ENCODE data around the gene GALK1. TPM values are rescaled to one million over a fixed set of nuclear protein-coding genes. Genes with fewer than 3 reads are reported as not detected.

The GALK1 gene
- total RNA-seq, 4 donors from 2014 or later: 20.6 to 31.0 (median 28.9) TPM

DNA sequence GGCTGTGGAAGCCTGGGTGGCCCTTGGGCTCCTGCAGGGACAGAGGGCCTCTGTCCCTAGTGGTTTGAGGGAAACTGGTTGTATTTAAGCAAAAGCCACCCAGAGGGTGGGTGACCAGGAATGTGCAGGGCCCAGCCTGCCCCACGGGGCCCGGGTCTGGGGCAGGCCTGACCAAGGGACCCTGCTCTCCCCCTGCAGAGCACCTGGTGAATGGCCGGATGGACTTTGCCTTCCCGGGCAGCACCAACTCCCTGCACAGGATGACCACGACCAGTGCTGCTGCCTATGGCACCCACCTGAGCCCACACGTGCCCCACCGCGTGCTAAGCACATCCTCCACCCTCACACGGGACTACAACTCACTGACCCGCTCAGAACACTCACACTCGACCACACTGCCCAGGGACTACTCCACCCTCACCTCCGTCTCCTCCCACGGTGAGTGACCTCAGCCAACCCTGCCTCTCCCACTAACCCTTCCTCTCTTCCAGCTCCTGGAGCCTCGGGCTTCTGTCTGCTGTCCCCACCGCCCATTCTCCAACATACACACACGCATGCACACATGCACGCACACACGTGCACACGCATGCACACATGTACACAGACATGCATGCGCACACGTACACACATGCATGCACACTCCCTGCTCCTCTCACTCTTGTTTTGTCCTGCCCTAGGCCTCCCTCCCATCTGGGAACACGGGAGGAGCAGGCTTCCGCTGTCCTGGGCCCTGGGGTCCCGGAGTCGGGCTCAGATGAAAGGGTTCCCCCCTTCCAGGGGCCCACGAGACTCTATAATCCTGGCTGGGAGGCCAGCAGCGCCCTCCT is 10.4 kb downstream of the GALK1 start:
- intact Hi-C loops (cut with DNase I; ENCODE audit: low total_unique reads): loop anchor here (5.0 kb wide), 1 partner anchor 82 kb away; no protein-coding TSS in a partner anchor
- peak in 1 of 3 donors; percentile 47 for TF ChIP-seq CTCF (IDR thresholded peaks at IDR 0.05)
- TF ChIP-seq POLR2A (IDR thresholded peaks at IDR 0.05): no peak
- 59 to 61% methylated on average over 23 to 25 of the region's 27 CpGs for WGBS, 2 donors
- no peak for DNase-seq (ENCODE audit: low spot score in 2 of 2)
- H3K4me3 ChIP-seq (ENCODE audit: low read depth, poor library complexity, severe bottlenecking): no peak overlapping the region

DNA sequence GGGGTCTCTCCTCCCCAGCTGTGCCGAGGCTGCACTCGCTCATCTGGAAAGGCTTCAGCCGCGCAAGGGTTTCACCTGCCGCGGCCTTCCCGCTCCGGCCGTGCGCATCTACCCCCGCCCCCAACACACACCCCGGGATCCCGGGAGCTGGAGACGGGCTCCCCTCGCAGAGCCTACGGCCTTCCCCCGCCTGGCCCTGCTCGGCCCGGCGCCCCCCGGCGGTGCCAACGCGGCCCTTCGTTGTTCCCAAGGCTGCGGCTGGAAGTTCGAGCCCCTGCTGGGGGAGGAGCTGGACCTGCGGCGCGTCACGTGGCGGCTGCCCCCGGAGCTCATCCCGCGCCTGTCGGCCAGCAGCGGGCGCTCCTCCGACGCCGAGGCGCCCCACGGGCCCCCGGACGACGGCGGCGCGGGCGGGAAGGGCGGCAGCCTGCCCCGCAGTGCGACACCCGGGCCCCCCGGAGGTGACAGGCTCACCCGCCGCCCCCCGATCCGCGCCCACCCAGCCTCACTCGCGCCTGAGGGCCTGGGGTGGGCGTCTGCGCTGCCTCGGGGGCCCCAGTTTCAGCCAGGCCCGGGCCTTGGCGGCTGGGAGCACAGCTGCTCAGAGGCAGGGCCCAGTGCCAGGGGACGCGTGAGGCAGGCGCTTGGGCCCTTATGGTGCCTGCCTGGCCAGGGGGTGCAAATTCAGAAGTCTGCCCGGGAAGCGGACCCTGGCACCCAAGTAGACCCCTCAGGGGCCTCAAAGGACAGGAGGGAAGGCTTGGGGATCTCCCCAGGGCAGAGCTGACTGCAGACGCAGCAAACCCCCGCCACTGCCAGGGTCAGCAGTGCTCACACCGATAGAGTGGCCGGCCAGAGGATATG is 11.2 kb downstream of the GALK1 start:
- intact Hi-C loops (cut with DNase I; ENCODE audit: low total_unique reads): loop anchor here (5.0 kb wide), 1 partner anchor 81 kb away; no protein-coding TSS in a partner anchor
- no peak for DNase-seq (ENCODE audit: low spot score in 2 of 2)
- no peak overlapping the region for H3K4me3 ChIP-seq (ENCODE audit: low read depth, poor library complexity, severe bottlenecking)
- TF ChIP-seq CTCF (IDR thresholded peaks at IDR 0.05): no peak
- no peak for TF ChIP-seq POLR2A (IDR thresholded peaks at IDR 0.05)
- 40% methylated on average over 19 to 47 of the region's 76 CpGs for WGBS, 2 donors

GRCh38 chr17:75752802-75753513 is 12.0 kb downstream of the GALK1 start:
- WGBS, 2 donors: 71 to 76% methylated on average over 18 to 19 of the region's 19 CpGs
- intact Hi-C loops (cut with DNase I; ENCODE audit: low total_unique reads): loop anchor here (5.0 kb wide), 1 partner anchor 81 kb away; no protein-coding TSS in a partner anchor

GRCh38 chr17:75752405-75752709 is 12.6 kb downstream of the GALK1 start:
- H3K4me3 ChIP-seq (ENCODE audit: low read depth, poor library complexity, severe bottlenecking): no peak overlapping the region
- WGBS, 2 donors: 85 to 89% methylated on average over 10 of the region's 10 CpGs
- intact Hi-C loops (cut with DNase I; ENCODE audit: low total_unique reads): loop anchor here (5.0 kb wide), 1 partner anchor 80 kb away; no protein-coding TSS in a partner anchor
- no peak for DNase-seq (ENCODE audit: low spot score in 2 of 2)
- no peak for TF ChIP-seq CTCF (IDR thresholded peaks at IDR 0.05)
- no peak for TF ChIP-seq POLR2A (IDR thresholded peaks at IDR 0.05)

More at GRCh38 chr17:75752802-75753513, 12.0 kb downstream of the GALK1 start:
- no peak for DNase-seq (ENCODE audit: low spot score in 2 of 2)
- TF ChIP-seq CTCF (IDR thresholded peaks at IDR 0.05) (no peak), POLR2A (IDR thresholded peaks at IDR 0.05) (no peak)
- no peak overlapping the region for H3K4me3 ChIP-seq (ENCODE audit: low read depth, poor library complexity, severe bottlenecking)

- no peak overlapping the region for H3K4me3 ChIP-seq (ENCODE audit: low read depth, poor library complexity, severe bottlenecking)
- WGBS, 2 donors: 75 to 81% methylated on average over 21 to 23 of the region's 24 CpGs
- no peak for TF ChIP-seq POLR2A (IDR thresholded peaks at IDR 0.05)
- TF ChIP-seq CTCF (IDR thresholded peaks at IDR 0.05): no peak
- intact Hi-C loops (cut with DNase I; ENCODE audit: low total_unique reads): loop anchor here (5.0 kb wide), 1 partner anchor 80 kb away; no protein-coding TSS in a partner anchor
- no peak for DNase-seq (ENCODE audit: low spot score in 2 of 2)
These were observed 13.2 kb downstream of the GALK1 start for GRCh38 chr17:75751676-75752404.

All from lower leg skin (tissue), 4 donors.